ENCODE data around the gene ABCB10. TPM values are rescaled to one million over a fixed set of nuclear protein-coding genes. Genes with fewer than 3 reads are reported as not detected.

ABCB10 gene
- total RNA-seq, 1 donor from 2014 or later: 20.2 TPM

DNA sequence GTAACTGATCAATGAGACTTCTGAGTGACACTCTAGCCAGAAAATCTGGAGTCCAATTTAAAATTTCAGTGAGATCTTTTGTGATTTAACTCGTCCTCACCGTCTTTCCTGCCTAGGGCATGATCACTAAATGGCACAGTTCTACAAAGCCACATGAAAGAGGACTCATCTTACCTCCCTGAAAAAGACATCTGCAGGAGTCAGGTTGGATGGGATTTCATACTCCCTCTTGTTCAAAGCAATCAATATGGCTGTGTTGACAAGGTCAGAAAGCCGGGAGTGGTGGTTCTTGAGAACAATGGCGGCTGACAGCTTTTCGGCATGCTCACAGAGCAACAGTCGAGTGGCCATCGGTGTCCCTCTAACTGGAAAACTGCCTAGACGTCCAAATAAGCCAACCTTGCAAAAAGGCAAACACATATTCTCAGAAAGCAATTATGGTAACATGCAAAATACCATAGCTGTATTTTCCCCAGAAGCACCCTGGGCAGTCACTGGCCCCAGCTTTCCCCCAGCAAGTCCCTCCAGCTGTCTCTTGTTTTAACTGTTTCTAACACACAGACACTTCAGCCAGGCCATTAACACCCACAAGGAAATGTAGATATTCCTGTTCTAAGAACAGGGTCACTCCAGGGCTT lies 88.0 kb downstream of the ABCB10 start:
- H3K36me3 Mint-ChIP-seq (ENCODE audit: unreplicated experiment): peaks cover 54% of the 10 kb centered on the region
- H3K27ac Mint-ChIP-seq (ENCODE audit: unreplicated experiment): no peak overlapping the region
- no peaks in the 10 kb centered on the region for H3K9me3 Mint-ChIP-seq (ENCODE audit: unreplicated experiment)
- H3K27me3 Mint-ChIP-seq (ENCODE audit: unreplicated experiment): no peaks in the 10 kb centered on the region
- DNase-seq (ENCODE audit: extremely low spot score, unreplicated experiment): no peak
- TF ChIP-seq, protein P1, sequence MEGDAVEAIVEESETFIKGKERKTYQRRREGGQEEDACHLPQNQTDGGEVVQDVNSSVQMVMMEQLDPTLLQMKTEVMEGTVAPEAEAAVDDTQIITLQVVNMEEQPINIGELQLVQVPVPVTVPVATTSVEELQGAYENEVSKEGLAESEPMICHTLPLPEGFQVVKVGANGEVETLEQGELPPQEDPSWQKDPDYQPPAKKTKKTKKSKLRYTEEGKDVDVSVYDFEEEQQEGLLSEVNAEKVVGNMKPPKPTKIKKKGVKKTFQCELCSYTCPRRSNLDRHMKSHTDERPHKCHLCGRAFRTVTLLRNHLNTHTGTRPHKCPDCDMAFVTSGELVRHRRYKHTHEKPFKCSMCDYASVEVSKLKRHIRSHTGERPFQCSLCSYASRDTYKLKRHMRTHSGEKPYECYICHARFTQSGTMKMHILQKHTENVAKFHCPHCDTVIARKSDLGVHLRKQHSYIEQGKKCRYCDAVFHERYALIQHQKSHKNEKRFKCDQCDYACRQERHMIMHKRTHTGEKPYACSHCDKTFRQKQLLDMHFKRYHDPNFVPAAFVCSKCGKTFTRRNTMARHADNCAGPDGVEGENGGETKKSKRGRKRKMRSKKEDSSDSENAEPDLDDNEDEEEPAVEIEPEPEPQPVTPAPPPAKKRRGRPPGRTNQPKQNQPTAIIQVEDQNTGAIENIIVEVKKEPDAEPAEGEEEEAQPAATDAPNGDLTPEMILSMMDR (IDR thresholded peaks at IDR 0.05): no peak
- no peaks in the 10 kb centered on the region for H3K4me1 Mint-ChIP-seq (ENCODE audit: unreplicated experiment)
- no peak overlapping the region for H3K4me3 Mint-ChIP-seq (ENCODE audit: unreplicated experiment)

DNA sequence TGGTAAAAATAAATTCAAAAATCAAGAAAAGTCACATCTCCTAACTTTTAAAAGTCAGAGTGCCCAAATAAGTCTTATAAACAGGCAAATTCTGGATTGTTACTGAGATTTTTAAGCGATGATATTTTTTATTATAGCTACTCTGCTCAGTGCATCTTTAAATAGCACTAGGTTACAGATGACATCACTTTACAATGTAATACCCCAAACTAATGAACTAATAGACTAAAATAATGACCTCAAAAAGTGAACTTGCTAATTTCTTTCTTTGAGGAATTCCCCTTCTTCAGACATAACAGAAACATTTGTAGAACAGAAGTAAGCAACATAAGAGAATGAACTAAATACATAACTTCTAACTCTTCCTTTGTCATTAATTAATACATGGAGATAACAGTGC lies 91.6 kb downstream of the ABCB10 start:
- H3K9me3 Mint-ChIP-seq (ENCODE audit: unreplicated experiment): no peaks in the 10 kb centered on the region
- H3K27me3 Mint-ChIP-seq (ENCODE audit: unreplicated experiment): no peaks in the 10 kb centered on the region
- no peaks in the 10 kb centered on the region for H3K4me1 Mint-ChIP-seq (ENCODE audit: unreplicated experiment)
- no peak overlapping the region for H3K4me3 Mint-ChIP-seq (ENCODE audit: unreplicated experiment)
- no peak for DNase-seq (ENCODE audit: extremely low spot score, unreplicated experiment)
- TF ChIP-seq, protein P1 (IDR thresholded peaks at IDR 0.05): no peak
- no peak overlapping the region for H3K27ac Mint-ChIP-seq (ENCODE audit: unreplicated experiment)
- peaks cover 57% of the 10 kb centered on the region for H3K36me3 Mint-ChIP-seq (ENCODE audit: unreplicated experiment)

Other genes starting within 250 kb of the ABCB10 start
- gene CCSAP, start 215.7 kb downstream of the ABCB10 start, total RNA-seq: 5.4 and 5.7 TPM in 2 replicates
- 0.55 TPM in 1 of 2 replicates, not detected in the other for gene ACTA1, start 124.6 kb downstream of the ABCB10 start, total RNA-seq
- 40.4 and 41.1 TPM in 2 replicates for gene NUP133, start 50.4 kb downstream of the ABCB10 start, total RNA-seq
- gene TAF5L, start 67.4 kb upstream of the ABCB10 start, total RNA-seq: 18.3 and 18.4 TPM in 2 replicates
- gene URB2, start 67.5 kb upstream of the ABCB10 start, total RNA-seq: 11.1 and 11.5 TPM in 2 replicates